Neural cell (in vitro differentiated cells): Measurements from ENCODE around the gene GTF2H1. TPM values are rescaled to one million over a fixed set of nuclear protein-coding genes. Genes with fewer than 3 reads are reported as not detected.

Source experiments
- H2AFZ ChIP-seq: fragments of 200-600, 300-800 bp; sonication (generic), shearing (Covaris generic); 2 replicates; pipeline ENCODE4 v1.6.0; 2014; ENCODE audit warnings: low read depth, mild to moderate bottlenecking, antibody characterized with exemption, low read length, moderate library complexity
- H3F3A ChIP-seq: fragments of 200-600 bp; shearing (Covaris generic); 2 replicates; pipeline ENCODE4 v1.6.1; 2016; ENCODE audit warnings: mild to moderate bottlenecking, moderate library complexity, mixed read lengths, antibody characterized with exemption, low read length; ENCODE audit not compliant: insufficient read depth, poor library complexity, severe bottlenecking
- H3K27ac ChIP-seq: fragments of 200-600, 300-800 bp; sonication (generic), shearing (Covaris generic); 2 replicates; pipeline ENCODE4 v1.5.1; 2014; ENCODE audit warnings: mild to moderate bottlenecking, low read length, moderate library complexity
- H3K27me3 ChIP-seq: fragments of 300-800, 200-600 bp; sonication (generic), shearing (Covaris generic); 2 replicates; pipeline ENCODE4 v1.6.0; 2014; ENCODE audit warnings: mild to moderate bottlenecking, low read depth, low read length, moderate library complexity; ENCODE audit not compliant: insufficient read depth
- H3K36me3 ChIP-seq: fragments of 300-800, 200-600 bp; sonication (generic), shearing (Covaris generic); 2 replicates; pipeline ENCODE4 v1.5.1; 2014; ENCODE audit warnings: mild to moderate bottlenecking, antibody characterized with exemption, low read length, moderate library complexity; ENCODE audit not compliant: insufficient read depth
- H3K4me2 ChIP-seq: fragments of 300-800, 200-600 bp; sonication (generic), shearing (Covaris generic); 2 replicates; pipeline ENCODE4 v1.6.0; 2014; ENCODE audit warnings: mild to moderate bottlenecking, low read length
- H3K4me3 ChIP-seq: fragments of 300-800, 200-600 bp; sonication (generic), shearing (Covaris generic); 2 replicates; pipeline ENCODE4 v1.5.1; 2014; ENCODE audit warnings: mild to moderate bottlenecking, low read length, moderate library complexity
- H3K79me2 ChIP-seq: fragments of 200-600 bp; shearing (Covaris generic); replicated peaks from 2 replicates; pipeline ENCODE4 v1.6.0; 2014; ENCODE audit warnings: mild to moderate bottlenecking, low read length, moderate library complexity; ENCODE audit not compliant: insufficient read depth
- H3K9ac ChIP-seq: fragments of 300-800, 200-600 bp; sonication (generic), shearing (Covaris generic); 2 replicates; pipeline ENCODE4 v1.6.1; 2016; ENCODE audit warnings: mild to moderate bottlenecking, low read length, mixed read lengths
- H3K9me2 ChIP-seq: fragments of 200-600 bp; shearing (Covaris generic); 2 replicates; pipeline ENCODE4 v1.6.1; 2016; ENCODE audit warnings: mild to moderate bottlenecking, low read length, mixed read lengths; ENCODE audit not compliant: insufficient read depth
- H3K9me3 ChIP-seq: fragments of 200-600, 300-800 bp; sonication (generic), shearing (Covaris generic); 2 replicates; pipeline ENCODE4 v1.6.1; 2016; ENCODE audit warnings: mild to moderate bottlenecking, mixed run types, low read length, moderate library complexity, mixed read lengths
- H4K20me1 ChIP-seq: fragments of 200-600 bp; shearing (Covaris generic); 2 replicates; pipeline ENCODE4 v1.6.1; 2016; ENCODE audit warnings: mild to moderate bottlenecking, mixed run types; ENCODE audit not compliant: insufficient read depth
- CTCF ChIP-seq: fragments of 450-650 bp; IDR thresholded peaks from 2 replicates; pipeline ENCODE4 v1.5.1; 2014; ENCODE audit warnings: antibody characterized with exemption, mild to moderate bottlenecking, moderate library complexity; ENCODE audit not compliant: poor library complexity, severe bottlenecking
- EP300 ChIP-seq: fragments of 450-650 bp; conservative IDR thresholded peaks from 2 replicates; pipeline ENCODE4 v1.6.1; 2014; ENCODE audit warnings: antibody characterized with exemption, mild to moderate bottlenecking, moderate library complexity; ENCODE audit not compliant: poor library complexity, severe bottlenecking
- EZH2 ChIP-seq: fragments of 200-600, 300-800 bp; shearing (Covaris generic), sonication (generic); IDR thresholded peaks from 2 replicates; pipeline ENCODE4 v1.6.1; 2014; ENCODE audit warnings: antibody characterized with exemption, low read length, borderline replicate concordance, mild to moderate bottlenecking; ENCODE audit not compliant: insufficient read depth, poor library complexity, severe bottlenecking
- MXI1 ChIP-seq: fragments of 450-650 bp; conservative IDR thresholded peaks from 2 replicates; pipeline ENCODE4 v1.6.1; 2014; ENCODE audit warnings: antibody characterized with exemption, mild to moderate bottlenecking; ENCODE audit not compliant: poor library complexity, severe bottlenecking
- POLR2AphosphoS5 ChIP-seq: IDR thresholded peaks from 2 replicates; pipeline ENCODE4 v1.6.1; 2012
- RAD21 ChIP-seq: fragments of 450-650 bp; conservative IDR thresholded peaks from 2 replicates; pipeline ENCODE4 v1.6.1; 2014; ENCODE audit warnings: antibody characterized with exemption, mild to moderate bottlenecking, moderate library complexity
- REST ChIP-seq: IDR thresholded peaks from 2 replicates; pipeline ENCODE4 v1.6.1; 2012; ENCODE audit warnings: borderline replicate concordance
- SMC3 ChIP-seq: fragments of 450-650 bp; conservative IDR thresholded peaks from 2 replicates; pipeline ENCODE4 v1.6.1; 2014; ENCODE audit warnings: antibody characterized with exemption, mild to moderate bottlenecking, moderate library complexity; ENCODE audit not compliant: poor library complexity
- TAF1 ChIP-seq: IDR thresholded peaks from 2 replicates; pipeline ENCODE4 v1.6.1; 2012; ENCODE audit warnings: low read depth
- polyA plus RNA-seq: library from polyadenylated mRNA; depleted of rRNA; stranded (reverse); fragments of >200 nt; gene quantifications from 2 replicates; pipeline ENCODE4 v1.2.3, GENCODE V29; 2014

Gene GTF2H1
- polyA plus RNA-seq, 1 donor from 2014 or later: 109 TPM

GRCh38 chr11:18364495-18365073 is 42.2 kb downstream of the GTF2H1 start:
- Histone ChIP-seq H3K27me3 (no peaks in the 10 kb centered on the region), H3K27ac (no peak overlapping the region), H3K4me2 (no peak overlapping the region), H4K20me1 (no peaks in the 10 kb centered on the region), H3K9me3 (no peaks in the 10 kb centered on the region), H2AFZ (no peak overlapping the region), H3F3A (no peaks in the 10 kb centered on the region), H3K9me2 (no peaks in the 10 kb centered on the region), H3K4me3 (no peak overlapping the region), H3K9ac (no peak overlapping the region), H3K36me3 (peaks cover 13% of the 10 kb centered on the region), H3K79me2 (no peaks in the 10 kb centered on the region)
- TF ChIP-seq MXI1 (no peak), CTCF (no peak), REST (no peak), TAF1 (no peak), EZH2 (no peak)

GRCh38 chr11:18365741-18366140 is 43.4 kb downstream of the GTF2H1 start:
- no peaks in the 10 kb centered on the region for H3K9me2 ChIP-seq
- H3K36me3 ChIP-seq: peaks cover 13% of the 10 kb centered on the region
- H2AFZ ChIP-seq: no peak overlapping the region
- no peak overlapping the region for H3K4me3 ChIP-seq
- no peak for TF ChIP-seq EP300
- no peak for TF ChIP-seq REST
- no peak for TF ChIP-seq CTCF
- no peak for TF ChIP-seq POLR2AphosphoS5
- no peak for TF ChIP-seq RAD21
- no peak for TF ChIP-seq TAF1
- TF ChIP-seq EZH2: no peak
- TF ChIP-seq MXI1: no peak
- TF ChIP-seq SMC3: no peak
- no peak overlapping the region for H3K4me2 ChIP-seq
- no peaks in the 10 kb centered on the region for H3K79me2 ChIP-seq
- no peaks in the 10 kb centered on the region for H3K9me3 ChIP-seq
- H3K9ac ChIP-seq: no peak overlapping the region
- no peaks in the 10 kb centered on the region for H3F3A ChIP-seq
- H4K20me1 ChIP-seq: no peaks in the 10 kb centered on the region
- H3K27ac ChIP-seq: no peak overlapping the region
- no peaks in the 10 kb centered on the region for H3K27me3 ChIP-seq
